ENCODE results near the gene APBB2.

APBB2 gene

DNA sequence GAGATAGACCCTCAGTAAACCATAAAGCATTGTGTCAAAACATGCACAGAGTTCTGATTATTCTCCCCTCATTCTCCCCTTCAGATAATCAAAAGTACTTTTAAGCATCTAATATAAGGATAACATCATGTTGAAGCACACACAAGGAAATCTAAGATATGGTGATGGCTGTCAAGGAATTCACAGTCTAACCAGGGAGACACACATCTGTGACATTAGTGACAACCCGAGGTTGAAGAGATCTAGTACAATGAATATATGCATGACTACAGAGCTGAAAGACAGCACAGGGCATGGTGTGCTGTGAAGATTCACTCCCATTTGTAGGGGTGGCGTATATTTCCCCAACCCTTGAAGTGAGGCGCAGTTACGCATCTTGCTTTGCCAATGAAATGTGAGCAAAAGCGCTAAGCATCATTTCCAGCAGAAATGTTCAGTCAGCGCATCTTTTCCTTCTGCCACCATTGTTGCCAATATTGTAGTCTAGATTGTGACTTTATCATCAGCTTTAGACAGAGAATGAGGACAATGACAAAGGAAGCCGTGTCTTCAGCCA lies 342.6 kb downstream of the APBB2 start:
- Histone ChIP-seq H3K27me3 (ENCODE audit: insufficient read depth, low read depth) (no peaks in the 10 kb centered on the region), H3K27ac (no peak overlapping the region), H3K4me2 (no peak overlapping the region), H3K4me1 (ENCODE audit: low read depth, poor library complexity, severe bottlenecking) (no peaks in the 10 kb centered on the region), H3K4me3 (IDR thresholded peaks at IDR 0.05; ENCODE audit: insufficient read depth, low read depth, low read length) (no peak overlapping the region), H4K20me1 (ENCODE audit: insufficient read depth) (no peaks in the 10 kb centered on the region), H3K9ac (no peak overlapping the region), H3K36me3 (ENCODE audit: insufficient read depth) (no peaks in the 10 kb centered on the region), H3K79me2 (ENCODE audit: insufficient read depth, low read depth) (no peaks in the 10 kb centered on the region), H2AFZ (ENCODE audit: low read depth) (no peak overlapping the region)
- TF ChIP-seq, protein P1, sequence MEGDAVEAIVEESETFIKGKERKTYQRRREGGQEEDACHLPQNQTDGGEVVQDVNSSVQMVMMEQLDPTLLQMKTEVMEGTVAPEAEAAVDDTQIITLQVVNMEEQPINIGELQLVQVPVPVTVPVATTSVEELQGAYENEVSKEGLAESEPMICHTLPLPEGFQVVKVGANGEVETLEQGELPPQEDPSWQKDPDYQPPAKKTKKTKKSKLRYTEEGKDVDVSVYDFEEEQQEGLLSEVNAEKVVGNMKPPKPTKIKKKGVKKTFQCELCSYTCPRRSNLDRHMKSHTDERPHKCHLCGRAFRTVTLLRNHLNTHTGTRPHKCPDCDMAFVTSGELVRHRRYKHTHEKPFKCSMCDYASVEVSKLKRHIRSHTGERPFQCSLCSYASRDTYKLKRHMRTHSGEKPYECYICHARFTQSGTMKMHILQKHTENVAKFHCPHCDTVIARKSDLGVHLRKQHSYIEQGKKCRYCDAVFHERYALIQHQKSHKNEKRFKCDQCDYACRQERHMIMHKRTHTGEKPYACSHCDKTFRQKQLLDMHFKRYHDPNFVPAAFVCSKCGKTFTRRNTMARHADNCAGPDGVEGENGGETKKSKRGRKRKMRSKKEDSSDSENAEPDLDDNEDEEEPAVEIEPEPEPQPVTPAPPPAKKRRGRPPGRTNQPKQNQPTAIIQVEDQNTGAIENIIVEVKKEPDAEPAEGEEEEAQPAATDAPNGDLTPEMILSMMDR (conservative IDR thresholded peaks at IDR 0.05; ENCODE audit: low read depth, low read length) = no peak

DNA sequence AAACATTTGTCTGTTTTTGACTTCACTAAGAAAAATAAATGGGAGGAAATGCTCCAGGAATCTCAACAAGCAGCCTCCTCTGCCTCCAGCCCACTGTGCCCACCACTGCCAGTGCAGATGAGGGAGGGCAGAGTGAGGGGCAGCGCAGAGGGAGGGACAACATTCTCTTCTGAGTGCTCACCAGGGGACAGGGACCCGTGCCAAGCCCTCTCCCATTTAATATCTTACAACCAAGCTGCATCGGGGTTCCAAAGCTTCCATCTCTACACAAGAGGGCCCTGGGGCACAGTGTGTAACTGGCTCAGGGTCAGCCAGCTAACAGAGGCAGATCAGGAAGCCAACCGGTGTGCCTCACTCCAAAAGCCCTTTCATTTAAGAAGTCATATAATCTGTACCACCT lies 344.2 kb downstream of the APBB2 start:
- Histone ChIP-seq H3K4me3 (IDR thresholded peaks at IDR 0.05; ENCODE audit: insufficient read depth, low read depth, low read length) (no peak overlapping the region), H3K9ac (no peak overlapping the region), H3K4me2 (no peak overlapping the region), H3K79me2 (ENCODE audit: insufficient read depth, low read depth) (no peaks in the 10 kb centered on the region), H4K20me1 (ENCODE audit: insufficient read depth) (no peaks in the 10 kb centered on the region), H3K27ac (no peak overlapping the region), H3K36me3 (ENCODE audit: insufficient read depth) (no peaks in the 10 kb centered on the region), H3K27me3 (ENCODE audit: insufficient read depth, low read depth) (no peaks in the 10 kb centered on the region), H2AFZ (ENCODE audit: low read depth) (no peak overlapping the region), H3K4me1 (ENCODE audit: low read depth, poor library complexity, severe bottlenecking) (no peaks in the 10 kb centered on the region)
- TF ChIP-seq, protein P1 (conservative IDR thresholded peaks at IDR 0.05; ENCODE audit: low read depth, low read length) = no peak

DNA sequence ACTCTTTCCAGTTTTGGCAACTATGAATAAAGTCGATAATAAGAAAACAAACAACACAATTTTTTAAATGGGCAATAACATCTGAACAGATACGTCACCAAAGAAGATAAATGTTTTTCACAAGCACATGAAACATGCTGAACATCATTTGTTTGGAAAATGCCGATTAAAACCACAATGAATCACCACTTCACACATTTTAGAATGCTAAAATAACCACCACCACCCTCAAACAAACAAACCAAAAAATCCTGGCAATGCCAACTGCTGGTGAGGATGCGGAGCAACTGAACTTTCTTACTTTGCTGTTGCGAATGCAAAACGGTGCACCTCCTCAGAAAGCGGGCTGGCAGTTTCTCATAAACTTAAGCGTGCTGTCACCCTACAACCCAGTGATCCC lies 348.6 kb downstream of the APBB2 start:
- TF ChIP-seq, protein P1 (conservative IDR thresholded peaks at IDR 0.05; ENCODE audit: low read depth, low read length) = no peak
- Histone ChIP-seq H3K4me1 (ENCODE audit: low read depth, poor library complexity, severe bottlenecking) (no peaks in the 10 kb centered on the region), H3K4me3 (IDR thresholded peaks at IDR 0.05; ENCODE audit: insufficient read depth, low read depth, low read length) (no peak overlapping the region), H3K27ac (no peak overlapping the region), H2AFZ (ENCODE audit: low read depth) (no peak overlapping the region), H3K27me3 (ENCODE audit: insufficient read depth, low read depth) (no peaks in the 10 kb centered on the region), H3K9ac (no peak overlapping the region), H3K36me3 (ENCODE audit: insufficient read depth) (no peaks in the 10 kb centered on the region), H3K4me2 (no peak overlapping the region), H4K20me1 (ENCODE audit: insufficient read depth) (no peaks in the 10 kb centered on the region), H3K79me2 (ENCODE audit: insufficient read depth, low read depth) (no peaks in the 10 kb centered on the region)

DNA sequence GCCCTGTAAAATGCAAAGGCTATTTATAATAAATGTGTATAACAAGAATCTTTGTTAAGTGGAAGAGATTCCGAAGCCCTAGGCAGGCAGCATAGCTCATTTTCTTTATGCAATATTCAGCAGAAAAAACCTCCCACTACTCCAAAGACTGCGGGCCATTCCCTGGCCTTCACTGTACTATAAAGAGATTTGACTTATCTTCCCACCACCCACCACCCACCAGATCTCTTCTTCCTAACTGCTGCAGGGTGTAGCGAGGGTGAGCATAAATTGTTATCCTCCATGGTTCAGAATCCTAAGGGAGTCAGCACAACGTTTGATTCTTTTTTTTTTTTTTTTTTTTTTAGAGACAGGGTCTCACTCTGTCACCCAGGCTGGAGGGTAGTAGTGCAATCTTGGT lies 349.8 kb downstream of the APBB2 start:
- no peak overlapping the region for H3K4me3 ChIP-seq (IDR thresholded peaks at IDR 0.05; ENCODE audit: insufficient read depth, low read depth, low read length)
- H3K4me1 ChIP-seq (ENCODE audit: low read depth, poor library complexity, severe bottlenecking) = no peaks in the 10 kb centered on the region
- no peak overlapping the region for H3K4me2 ChIP-seq
- H3K79me2 ChIP-seq (ENCODE audit: insufficient read depth, low read depth) = no peaks in the 10 kb centered on the region
- H4K20me1 ChIP-seq (ENCODE audit: insufficient read depth) = no peaks in the 10 kb centered on the region
- H3K36me3 ChIP-seq (ENCODE audit: insufficient read depth) = no peaks in the 10 kb centered on the region
- no peak overlapping the region for H2AFZ ChIP-seq (ENCODE audit: low read depth)
- H3K9ac ChIP-seq = no peak overlapping the region
- H3K27ac ChIP-seq = no peak overlapping the region
- TF ChIP-seq, protein P1 (conservative IDR thresholded peaks at IDR 0.05; ENCODE audit: low read depth, low read length) = no peak
- no peaks in the 10 kb centered on the region for H3K27me3 ChIP-seq (ENCODE audit: insufficient read depth, low read depth)

Measured in KMS-11 (cell line).